Measurements from ENCODE around the gene RPL38.
A peak's percentile ranks its signal among the peaks of the same experiment; 100 is the strongest.

The RPL38 gene

DNA sequence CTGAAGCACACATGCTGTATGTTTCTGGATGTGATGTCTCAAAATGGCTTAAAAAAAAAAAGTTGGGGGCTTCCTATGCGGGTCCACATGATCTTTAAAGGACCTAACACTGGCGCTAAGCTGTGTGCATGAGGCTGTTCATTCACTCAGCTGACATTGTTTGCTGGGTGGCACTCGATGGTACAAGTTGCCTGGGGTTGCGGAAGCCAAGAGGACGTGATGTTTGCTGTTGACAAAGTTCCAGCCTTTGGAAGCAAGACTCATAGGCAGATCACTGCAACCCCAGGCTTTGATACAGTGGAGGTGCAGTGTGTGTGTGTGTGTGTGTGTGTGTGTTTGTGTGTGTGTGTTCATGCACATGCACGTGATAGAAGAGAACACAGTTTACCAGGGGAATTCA is 41.1 kb downstream of the RPL38 start:
- Histone ChIP-seq H2AK5ac (ENCODE audit: low read length, severe bottlenecking) (no peak overlapping the region), H3K36me3 (ENCODE audit: control insufficient read depth in 1 of 2, insufficient read depth in 2 of 2, low read depth in 1 of 2, low read length in 2 of 2) (no peaks in the 10 kb centered on the region), H2BK15ac (ENCODE audit: low read depth, poor library complexity, severe bottlenecking) (no peak overlapping the region), H3K9me3 (ENCODE audit: control insufficient read depth, low read length) (no peaks in the 10 kb centered on the region), H3K18ac (ENCODE audit: low read depth in 1 of 2, low read length in 2 of 2) (no peak overlapping the region), H3K4me2 (ENCODE audit: low read length, poor library complexity, severe bottlenecking) (no peak overlapping the region), H4K8ac (ENCODE audit: low read length) (no peak overlapping the region), H2BK12ac (ENCODE audit: low read length in 2 of 2) (no peak overlapping the region), H3K4me3 (ENCODE audit: insufficient read depth in 1 of 2, low read depth in 1 of 2, low read length in 2 of 2) (no peak overlapping the region), H2AFZ (ENCODE audit: low read depth, low read length) (no peak overlapping the region), H4K91ac (ENCODE audit: low read length) (no peak overlapping the region), H3K4ac (ENCODE audit: low read depth in 1 of 2, low read length in 2 of 2) (no peak overlapping the region), H3K4me1 (ENCODE audit: control insufficient read depth, insufficient read depth, low read depth, low read length) (peaks cover 8% of the 10 kb centered on the region), H3K14ac (ENCODE audit: low read length in 2 of 2) (no peak overlapping the region), H2BK120ac (ENCODE audit: low read depth, low read length) (no peak overlapping the region), H3K23ac (ENCODE audit: low read length in 2 of 2) (no peak overlapping the region), H3K27me3 (ENCODE audit: control insufficient read depth in 1 of 2, insufficient read depth in 1 of 2, low read length in 2 of 2) (peaks cover 33 to 45% of the 10 kb centered on the region in 2 experiments), H2BK5ac (ENCODE audit: low read depth, low read length, poor library complexity, severe bottlenecking) (no peak overlapping the region), H3K79me1 (replicated peaks; ENCODE audit: low read length, poor library complexity, severe bottlenecking) (no peaks in the 10 kb centered on the region), H3K27ac (ENCODE audit: low read length, poor library complexity, severe bottlenecking) (no peak overlapping the region), H3K9ac (ENCODE audit: low read length) (no peak overlapping the region)
- WGBS: 90% methylated on average over 5 of the region's 6 CpGs
- no peak for DNase-seq

DNA sequence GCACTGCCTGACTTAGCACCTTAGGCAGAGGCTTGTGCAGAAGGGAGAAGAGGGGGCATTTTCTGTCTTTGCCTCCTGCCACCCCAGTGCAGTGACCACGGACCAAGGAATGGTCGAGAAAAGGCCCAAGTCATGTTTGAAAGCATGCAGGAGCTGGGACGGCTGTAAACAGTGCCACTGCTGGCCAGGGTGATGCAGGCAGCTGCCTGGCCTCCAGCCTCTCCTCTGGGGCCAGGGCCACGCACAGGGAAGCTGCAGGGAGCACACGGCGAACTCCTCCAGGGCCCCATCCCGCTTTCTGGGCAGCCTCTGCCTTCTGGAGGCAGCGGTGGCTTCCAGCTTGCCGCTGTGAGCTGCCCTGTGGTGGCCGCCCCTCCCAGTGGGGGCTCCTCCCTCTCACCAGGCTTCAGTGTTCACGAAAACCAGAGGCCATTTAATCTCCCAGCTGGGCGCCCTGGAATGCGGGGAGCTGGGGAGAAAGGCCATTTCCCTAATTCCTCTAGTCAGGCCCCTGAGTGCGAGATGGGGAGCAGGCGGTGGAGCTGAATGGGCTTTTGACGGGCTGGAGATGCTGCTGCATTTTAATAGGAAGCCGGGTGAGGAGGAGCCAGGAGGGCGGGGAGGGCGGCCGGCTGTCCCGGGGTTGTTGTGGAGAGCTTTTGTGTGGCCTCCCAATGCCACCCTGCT is 41.8 kb downstream of the RPL38 start:
- no peak overlapping the region for H4K8ac ChIP-seq (ENCODE audit: low read length)
- no peak overlapping the region for H3K23ac ChIP-seq (ENCODE audit: low read length in 2 of 2)
- no peak overlapping the region for H2BK15ac ChIP-seq (ENCODE audit: low read depth, poor library complexity, severe bottlenecking)
- no peak overlapping the region for H2AFZ ChIP-seq (ENCODE audit: low read depth, low read length)
- H3K27me3 ChIP-seq (ENCODE audit: control insufficient read depth in 1 of 2, insufficient read depth in 1 of 2, low read length in 2 of 2): peaks cover 34 to 42% of the 10 kb centered on the region in 2 experiments
- no peaks in the 10 kb centered on the region for H3K36me3 ChIP-seq (ENCODE audit: control insufficient read depth in 1 of 2, insufficient read depth in 2 of 2, low read depth in 1 of 2, low read length in 2 of 2)
- H2AK5ac ChIP-seq (ENCODE audit: low read length, severe bottlenecking): no peak overlapping the region
- no peak overlapping the region for H4K91ac ChIP-seq (ENCODE audit: low read length)
- H3K4ac ChIP-seq (ENCODE audit: low read depth in 1 of 2, low read length in 2 of 2): peak overlapping the region in 1 of 2 experiments; percentile 13
- DNase-seq: peak; percentile 3
- H3K18ac ChIP-seq (ENCODE audit: low read depth in 1 of 2, low read length in 2 of 2): no peak overlapping the region
- no peak overlapping the region for H3K9ac ChIP-seq (ENCODE audit: low read length)
- no peak overlapping the region for H2BK12ac ChIP-seq (ENCODE audit: low read length in 2 of 2)
- no peak overlapping the region for H2BK120ac ChIP-seq (ENCODE audit: low read depth, low read length)
- peaks cover 8% of the 10 kb centered on the region for H3K4me1 ChIP-seq (ENCODE audit: control insufficient read depth, insufficient read depth, low read depth, low read length)
- 18% methylated on average over 19 of the region's 21 CpGs for WGBS
- H3K4me3 ChIP-seq (ENCODE audit: insufficient read depth in 1 of 2, low read depth in 1 of 2, low read length in 2 of 2): no peak overlapping the region
- H3K4me2 ChIP-seq (ENCODE audit: low read length, poor library complexity, severe bottlenecking): peak overlapping the region; percentile 36
- no peak overlapping the region for H2BK5ac ChIP-seq (ENCODE audit: low read depth, low read length, poor library complexity, severe bottlenecking)
- H3K9me3 ChIP-seq (ENCODE audit: control insufficient read depth, low read length): no peaks in the 10 kb centered on the region
- H3K27ac ChIP-seq (ENCODE audit: low read length, poor library complexity, severe bottlenecking): no peak overlapping the region
- no peaks in the 10 kb centered on the region for H3K79me1 ChIP-seq (replicated peaks; ENCODE audit: low read length, poor library complexity, severe bottlenecking)
- H3K14ac ChIP-seq (ENCODE audit: low read length in 2 of 2): peak overlapping the region in 1 of 2 experiments; percentile 73

DNA sequence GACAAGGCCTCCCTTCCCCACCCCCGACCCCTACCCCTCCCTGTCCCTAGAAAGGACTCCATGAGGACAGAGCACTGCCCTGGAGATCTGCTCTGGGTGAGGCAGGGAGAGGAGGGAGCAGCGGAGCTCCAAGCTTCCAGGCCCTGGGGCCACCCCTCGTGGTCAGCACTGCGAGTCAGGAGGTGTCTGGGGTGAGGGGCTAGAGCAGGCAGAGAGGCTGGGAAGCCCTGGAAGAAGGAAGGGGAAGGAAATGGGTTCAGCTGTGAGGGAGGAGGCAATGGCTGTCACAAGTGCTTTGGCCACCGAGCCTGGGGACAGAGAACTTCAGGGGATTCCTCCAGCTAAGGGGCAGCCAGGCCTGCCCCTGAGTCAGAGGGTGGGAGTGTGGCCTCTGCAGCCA is 42.4 kb downstream of the RPL38 start:
- WGBS: 35% methylated on average over 4 of the region's 5 CpGs

DNA sequence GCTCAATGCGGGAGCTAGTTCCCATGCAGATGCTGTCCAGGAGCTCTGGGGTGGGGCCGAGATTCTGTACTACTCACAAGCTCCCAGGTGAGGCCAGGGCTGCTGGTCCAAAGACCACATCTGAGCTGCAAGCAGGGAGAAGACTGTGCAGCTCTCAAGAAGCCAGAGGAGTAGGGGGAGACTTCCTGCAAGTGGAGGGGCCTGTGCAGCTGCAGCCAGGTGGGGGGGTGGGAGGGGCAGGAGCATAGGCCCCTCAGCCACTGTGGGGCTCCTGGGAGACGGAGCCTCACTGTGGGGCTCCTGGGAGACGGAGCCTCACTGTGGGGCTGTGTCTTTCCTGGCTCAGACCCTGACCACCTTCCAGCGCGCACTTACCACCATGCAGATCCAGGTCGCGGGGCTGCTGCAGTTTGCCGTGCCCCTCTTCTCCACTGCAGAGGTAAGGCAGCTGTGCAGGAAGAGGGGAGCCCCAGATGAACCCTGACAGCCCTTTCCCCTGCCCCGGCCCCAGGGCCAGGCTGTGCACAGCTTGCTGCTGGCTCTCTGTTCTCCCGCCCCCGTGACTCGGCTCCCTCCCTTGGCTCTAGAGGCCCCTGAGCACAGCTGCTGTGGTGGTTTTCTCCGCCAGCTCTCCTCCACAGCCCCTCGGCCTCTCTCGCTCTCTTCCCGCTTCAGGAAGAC is 46.3 kb downstream of the RPL38 start:
- peaks cover 8% of the 10 kb centered on the region for H3K4me1 ChIP-seq (ENCODE audit: control insufficient read depth, insufficient read depth, low read depth, low read length)
- no peak overlapping the region for H3K14ac ChIP-seq (ENCODE audit: low read length in 2 of 2)
- H3K18ac ChIP-seq (ENCODE audit: low read depth in 1 of 2, low read length in 2 of 2): no peak overlapping the region
- no peak overlapping the region for H3K4me2 ChIP-seq (ENCODE audit: low read length, poor library complexity, severe bottlenecking)
- no peak overlapping the region for H2BK15ac ChIP-seq (ENCODE audit: low read depth, poor library complexity, severe bottlenecking)
- H2BK12ac ChIP-seq (ENCODE audit: low read length in 2 of 2): no peak overlapping the region
- H3K4me3 ChIP-seq (ENCODE audit: insufficient read depth in 1 of 2, low read depth in 1 of 2, low read length in 2 of 2): no peak overlapping the region
- H3K9ac ChIP-seq (ENCODE audit: low read length): no peak overlapping the region
- no peak overlapping the region for H4K91ac ChIP-seq (ENCODE audit: low read length)
- no peak overlapping the region for H2AK5ac ChIP-seq (ENCODE audit: low read length, severe bottlenecking)
- H3K9me3 ChIP-seq (ENCODE audit: control insufficient read depth, low read length): no peaks in the 10 kb centered on the region
- no peaks in the 10 kb centered on the region for H3K36me3 ChIP-seq (ENCODE audit: control insufficient read depth in 1 of 2, insufficient read depth in 2 of 2, low read depth in 1 of 2, low read length in 2 of 2)
- peaks cover 19 to 36% of the 10 kb centered on the region in 2 experiments for H3K27me3 ChIP-seq (ENCODE audit: control insufficient read depth in 1 of 2, insufficient read depth in 1 of 2, low read length in 2 of 2)
- no peak overlapping the region for H2BK120ac ChIP-seq (ENCODE audit: low read depth, low read length)
- no peak overlapping the region for H2AFZ ChIP-seq (ENCODE audit: low read depth, low read length)
- no peak overlapping the region for H3K27ac ChIP-seq (ENCODE audit: low read length, poor library complexity, severe bottlenecking)
- no peak overlapping the region for H3K4ac ChIP-seq (ENCODE audit: low read depth in 1 of 2, low read length in 2 of 2)
- H3K23ac ChIP-seq (ENCODE audit: low read length in 2 of 2): no peak overlapping the region
- DNase-seq: no peak
- 82% methylated on average over 16 of the region's 17 CpGs for WGBS
- H3K79me1 ChIP-seq (replicated peaks; ENCODE audit: low read length, poor library complexity, severe bottlenecking): no peaks in the 10 kb centered on the region
- H2BK5ac ChIP-seq (ENCODE audit: low read depth, low read length, poor library complexity, severe bottlenecking): no peak overlapping the region
- no peak overlapping the region for H4K8ac ChIP-seq (ENCODE audit: low read length)

More for the DNA sequence above, 42.4 kb downstream of the RPL38 start:
- H2BK15ac ChIP-seq (ENCODE audit: low read depth, poor library complexity, severe bottlenecking): no peak overlapping the region
- no peak overlapping the region for H3K18ac ChIP-seq (ENCODE audit: low read depth in 1 of 2, low read length in 2 of 2)
- no peak overlapping the region for H3K4ac ChIP-seq (ENCODE audit: low read depth in 1 of 2, low read length in 2 of 2)
- no peak overlapping the region for H3K4me2 ChIP-seq (ENCODE audit: low read length, poor library complexity, severe bottlenecking)
- no peak overlapping the region for H3K14ac ChIP-seq (ENCODE audit: low read length in 2 of 2)
- H2BK120ac ChIP-seq (ENCODE audit: low read depth, low read length): no peak overlapping the region
- H3K79me1 ChIP-seq (replicated peaks; ENCODE audit: low read length, poor library complexity, severe bottlenecking): no peaks in the 10 kb centered on the region
- H2AK5ac ChIP-seq (ENCODE audit: low read length, severe bottlenecking): no peak overlapping the region
- no peak overlapping the region for H3K23ac ChIP-seq (ENCODE audit: low read length in 2 of 2)
- no peak overlapping the region for H2BK5ac ChIP-seq (ENCODE audit: low read depth, low read length, poor library complexity, severe bottlenecking)
- no peak overlapping the region for H2AFZ ChIP-seq (ENCODE audit: low read depth, low read length)
- peaks cover 40% of the 10 kb centered on the region in 2 experiments for H3K27me3 ChIP-seq (ENCODE audit: control insufficient read depth in 1 of 2, insufficient read depth in 1 of 2, low read length in 2 of 2)
- H4K91ac ChIP-seq (ENCODE audit: low read length): no peak overlapping the region
- no peaks in the 10 kb centered on the region for H3K9me3 ChIP-seq (ENCODE audit: control insufficient read depth, low read length)
- no peak overlapping the region for H3K4me3 ChIP-seq (ENCODE audit: insufficient read depth in 1 of 2, low read depth in 1 of 2, low read length in 2 of 2)
- H3K4me1 ChIP-seq (ENCODE audit: control insufficient read depth, insufficient read depth, low read depth, low read length): peaks cover 8% of the 10 kb centered on the region
- no peak overlapping the region for H2BK12ac ChIP-seq (ENCODE audit: low read length in 2 of 2)
- H3K36me3 ChIP-seq (ENCODE audit: control insufficient read depth in 1 of 2, insufficient read depth in 2 of 2, low read depth in 1 of 2, low read length in 2 of 2): no peaks in the 10 kb centered on the region
- H3K9ac ChIP-seq (ENCODE audit: low read length): no peak overlapping the region
- no peak overlapping the region for H3K27ac ChIP-seq (ENCODE audit: low read length, poor library complexity, severe bottlenecking)
- no peak overlapping the region for H4K8ac ChIP-seq (ENCODE audit: low read length)
- no peak for DNase-seq
